ENCODE results near the gene ZNF749.

ZNF749 gene

GRCh38 chr19:57435062-57435978 is at the start of gene ZNF749:
ZNF749 (plus strand) TSS chr19:57435325; CDS start chr19:57435579, 254 bp downstream.
- peak; percentile 98 for DNase-seq (ENCODE audit: low spot score)

GRCh38 chr19:57389194-57389729 is 45.9 kb upstream of the ZNF749 start:
- DNase-seq (ENCODE audit: low spot score), result no peak

- DNase-seq (ENCODE audit: low spot score), result peak; percentile 95
Observed at GRCh38 chr19:57389730-57390598, 45.2 kb upstream of the ZNF749 start, which contains the start of gene ZNF548. ZNF548 (plus strand) TSS chr19:57389854; CDS start chr19:57390100, 246 bp downstream.

GRCh38 chr19:57395710-57396109 is 39.4 kb upstream of the ZNF749 start:
- DNase-seq (ENCODE audit: low spot score), result no peak

GRCh38 chr19:57398868-57399267 is 36.3 kb upstream of the ZNF749 start:
- DNase-seq (ENCODE audit: low spot score), result no peak

- DNase-seq (ENCODE audit: low spot score), result no peak
Observed at GRCh38 chr19:57403737-57404563, 31.2 kb upstream of the ZNF749 start.

GRCh38 chr19:57406516-57407123 is 28.5 kb upstream of the ZNF749 start:
- peak; percentile 65 for DNase-seq (ENCODE audit: low spot score)

- peak; percentile 95 for DNase-seq (ENCODE audit: low spot score)
Observed at GRCh38 chr19:57410877-57411671, 24.1 kb upstream of the ZNF749 start, which contains the start of gene ZNF17. ZNF17 (plus strand) TSS chr19:57411161; CDS start chr19:57413616, 2,455 bp downstream.

GRCh38 chr19:57419439-57419838 is 15.7 kb upstream of the ZNF749 start:
- no peak for DNase-seq (ENCODE audit: low spot score)

GRCh38 chr19:57421037-57421436 is 14.1 kb upstream of the ZNF749 start:
- DNase-seq (ENCODE audit: low spot score), result no peak

- DNase-seq (ENCODE audit: low spot score), result no peak
Observed at GRCh38 chr19:57434386-57435061, 601 bp upstream of the ZNF749 start.

GRCh38 chr19:57436417-57436816 is 1.3 kb downstream of the ZNF749 start:
- DNase-seq (ENCODE audit: low spot score), result peak; percentile 44

GRCh38 chr19:57437931-57438330 is 2.8 kb downstream of the ZNF749 start:
- no peak for DNase-seq (ENCODE audit: low spot score)

- DNase-seq (ENCODE audit: low spot score), result no peak
Observed at GRCh38 chr19:57438925-57439324, 3.8 kb downstream of the ZNF749 start.

GRCh38 chr19:57441979-57442752 is 7.0 kb downstream of the ZNF749 start:
- no peak for DNase-seq (ENCODE audit: low spot score)

GRCh38 chr19:57443121-57443696 is 8.1 kb downstream of the ZNF749 start:
- DNase-seq (ENCODE audit: low spot score), result no peak

GRCh38 chr19:57452307-57452706 is 17.2 kb downstream of the ZNF749 start:
- DNase-seq (ENCODE audit: low spot score), result no peak

- peak; percentile 30 for DNase-seq (ENCODE audit: low spot score)
Observed at GRCh38 chr19:57465680-57466381, 30.7 kb downstream of the ZNF749 start.

Data from hematopoietic multipotent progenitor cell treated with erythropoietin and hydrocortisone succinate and interleukin-3 and kit ligand, for 15 days (in vitro differentiated cells).